Kidney (tissue), 14 donors: ENCODE data around the gene PROX2. TPM values are rescaled to one million over a fixed set of nuclear protein-coding genes. Genes with fewer than 3 reads are reported as not detected.
A peak's percentile ranks its signal among the peaks of the same experiment; 100 is the strongest.

ENCODE experiments used
- DNase-seq, 5 donors: peaks; one replicate each; pipeline ENCODE4 v3.0.0-alpha.2; 2013 to 2020
- FAIRE-seq: peaks from 2 replicates; lab custom pipeline; 2012; peaks lifted over from hg19 to GRCh38; lab: Jason Lieb, UNC
- H3K27ac ChIP-seq, 2 donors: one replicate each; pipeline ENCODE4 v1.7.0; 2013; ENCODE audit warnings: low read depth in 2 of 2, low read length in 2 of 2, inconsistent platforms in 1 of 2
- H3K27me3 ChIP-seq: one replicate; pipeline ENCODE4 v1.7.1; 2013; ENCODE audit warnings: low read length, inconsistent platforms; ENCODE audit not compliant: control insufficient read depth, insufficient read depth
- H3K36me3 ChIP-seq, 3 donors: one replicate each; pipeline versions ENCODE4 v1.7.0 to v1.7.1; 2013; ENCODE audit warnings: low read length in 3 of 3, control low read depth in 1 of 3, inconsistent platforms in 1 of 3; ENCODE audit not compliant: insufficient read depth in 3 of 3, control insufficient read depth in 2 of 3
- H3K4me1 ChIP-seq, 3 donors: one replicate each; pipeline versions ENCODE4 v1.7.0 to v1.7.1; 2013; ENCODE audit warnings: low read length in 3 of 3, inconsistent platforms in 1 of 3, low read depth in 1 of 3; ENCODE audit not compliant: control insufficient read depth in 2 of 3, insufficient read depth in 2 of 3
- H3K4me3 ChIP-seq, 3 donors: one replicate each; pipeline versions ENCODE4 v1.7.0 to v1.8.1; 2013; ENCODE audit warnings: low read length in 3 of 3, control low read depth in 1 of 3, inconsistent platforms in 1 of 3
- H3K9ac ChIP-seq, 3 donors: one replicate each; pipeline versions ENCODE4 v1.7.0 to v1.7.1; 2013; ENCODE audit warnings: low read length in 3 of 3, control low read depth in 1 of 3, inconsistent platforms in 1 of 3
- H3K9me3 ChIP-seq, 3 donors: one replicate each; pipeline versions ENCODE4 v1.7.0 to v1.7.1; 2013; ENCODE audit warnings: low read length in 3 of 3, control low read depth in 1 of 3, inconsistent platforms in 1 of 3; ENCODE audit not compliant: control insufficient read depth in 2 of 3, insufficient read depth in 1 of 3
- CTCF ChIP-seq: IDR thresholded peaks from 3 replicates; pipeline ENCODE4 v1.5.1; 2012; ENCODE audit warnings: mild to moderate bottlenecking, moderate library complexity, borderline replicate concordance; ENCODE audit not compliant: insufficient read depth; ENCODE audit errors: extremely low read depth
- intact Hi-C: fragments of 100-400 bp; cut with DNase I; formaldehyde crosslinking; loops from one replicate; pipeline ENCODE4 v1.11.1; 2022
- polyA plus RNA-seq: library from polyadenylated mRNA; stranded (reverse); fragments of 350-450 nt; fragmentation: Illumina TruSeq; extraction: RNeasy Lipid Tissue Mini Kit (QIAGEN cat#74804); gene quantifications from one replicate; pipeline ENCODE4 v1.2.3, GENCODE V29; 2014; ENCODE audit warnings: low read depth, low replicate concordance; ENCODE audit not compliant: insufficient read depth
- total RNA-seq: library from RNA; stranded (reverse); fragmentation: NEBNext Ultra II Directional; extraction: Animal tissue kit (Norgen Biotek cat#: 25700); gene quantifications from one replicate; pipeline ENCODE4 v1.2.1, GENCODE V29; 2021
- donor health status: control.
- donor health status: control.
- donor health status: control.
- donor health status: control.
- donor health status: control.
- donor health status: DM: yes; HTN: yes; CAD: no.
- donor health status: Normal renal cell carcinoma (clear cell type).

The PROX2 gene
- total and polyA plus RNA-seq, 2 donors from 2014 or later: not detected

GRCh38 chr14:74856366-74856765 is 19.6 kb downstream of the PROX2 start:
- intact Hi-C loops: no loop called here
- Histone ChIP-seq H3K9ac (no peak overlapping the region), H3K36me3 (no peaks in the 10 kb centered on the region), H3K9me3 (no peaks in the 10 kb centered on the region), H3K27ac (no peak overlapping the region), H3K4me1 (peaks cover 0 to 21% (median 17%) of the 10 kb centered on the region in 3 donors), H3K27me3 (no peaks in the 10 kb centered on the region), H3K4me3 (no peak overlapping the region)
- DNase-seq (no peak), FAIRE-seq (no peak)
- TF ChIP-seq CTCF: no peak

- FAIRE-seq (no peak), DNase-seq (no peak)
- H3K27me3 ChIP-seq: no peaks in the 10 kb centered on the region
- no peaks in the 10 kb centered on the region for H3K36me3 ChIP-seq
- H3K4me1 ChIP-seq: peaks cover 0 to 21% (median 17%) of the 10 kb centered on the region in 3 donors
- no peak overlapping the region for H3K27ac ChIP-seq
- H3K4me3 ChIP-seq: no peak overlapping the region
- TF ChIP-seq CTCF: no peak
- H3K9me3 ChIP-seq: no peaks in the 10 kb centered on the region
- H3K9ac ChIP-seq: no peak overlapping the region
- intact Hi-C loops: no loop called here
Measured at GRCh38 chr14:74855945-74856344, 20.0 kb downstream of the PROX2 start.

- Histone ChIP-seq H3K4me3 (peak overlapping the region in 1 of 3 donors; percentile 10), H3K9ac (no peak overlapping the region), H3K36me3 (no peaks in the 10 kb centered on the region), H3K4me1 (peaks cover 0 to 21% (median 17%) of the 10 kb centered on the region in 3 donors), H3K27ac (no peak overlapping the region), H3K9me3 (no peaks in the 10 kb centered on the region), H3K27me3 (no peaks in the 10 kb centered on the region)
- no peak for FAIRE-seq
- intact Hi-C loops: no loop called here
- TF ChIP-seq CTCF: no peak
- no peak for DNase-seq
Measured at GRCh38 chr14:74855021-74855420, 20.9 kb downstream of the PROX2 start.

GRCh38 chr14:74853581-74853980 is 22.4 kb downstream of the PROX2 start:
- H3K4me3 ChIP-seq: no peak overlapping the region
- H3K36me3 ChIP-seq: no peaks in the 10 kb centered on the region
- FAIRE-seq (no peak), DNase-seq (no peak)
- no peak for TF ChIP-seq CTCF
- H3K4me1 ChIP-seq: peaks cover 0 to 21% (median 17%) of the 10 kb centered on the region in 3 donors
- H3K27me3 ChIP-seq: no peaks in the 10 kb centered on the region
- H3K9ac ChIP-seq: no peak overlapping the region
- H3K9me3 ChIP-seq: no peaks in the 10 kb centered on the region
- peak overlapping the region in 1 of 2 donors; percentile 26 for H3K27ac ChIP-seq
- intact Hi-C loops: no loop called here
